HG03342 (cell line): ENCODE data around the gene STX3.
"Not testable (repeated sequence)": the region's sequence is repeated elsewhere in the genome, so short reads cannot be mapped to it uniquely, and the experiment has no call there.

Source experiments
- ATAC-seq: cut with Tn5 transposase; IDR thresholded peaks from one replicate; pipeline ENCODE4 v1.9.1; 2021; ENCODE audit warnings: mild to moderate bottlenecking, moderate library complexity; ENCODE audit not compliant: unreplicated experiment

STX3 gene

GRCh38 chr11:59833602-59834001, 78.4 kb downstream of the STX3 start:
- ATAC-seq, result no peak

GRCh38 chr11:59839615-59840014, 84.4 kb downstream of the STX3 start:
- ATAC-seq, result no peak

DNA sequence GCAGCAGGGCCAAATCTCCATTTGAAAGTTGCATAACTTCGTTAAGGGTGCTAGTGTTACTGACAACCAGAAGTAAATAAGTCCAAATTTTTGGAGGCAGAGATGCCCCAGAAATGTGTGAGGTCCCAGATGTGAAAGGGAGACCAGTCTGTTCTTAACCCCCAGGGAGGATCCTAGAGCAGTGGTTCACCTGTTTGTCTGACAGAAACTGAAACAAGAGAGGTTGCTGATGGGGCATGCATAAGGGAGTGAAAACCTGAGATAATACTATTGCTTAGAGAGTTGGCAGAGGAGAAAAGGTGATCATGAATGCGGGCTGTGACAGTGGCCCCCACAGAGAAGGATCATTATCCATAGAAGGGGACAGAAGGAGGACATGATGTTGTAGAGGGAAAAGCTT, 86.3 kb downstream of the STX3 start:
- ATAC-seq, result no peak

- no peak for ATAC-seq
Measured at GRCh38 chr11:59842316-59842715, 87.1 kb downstream of the STX3 start.

DNA sequence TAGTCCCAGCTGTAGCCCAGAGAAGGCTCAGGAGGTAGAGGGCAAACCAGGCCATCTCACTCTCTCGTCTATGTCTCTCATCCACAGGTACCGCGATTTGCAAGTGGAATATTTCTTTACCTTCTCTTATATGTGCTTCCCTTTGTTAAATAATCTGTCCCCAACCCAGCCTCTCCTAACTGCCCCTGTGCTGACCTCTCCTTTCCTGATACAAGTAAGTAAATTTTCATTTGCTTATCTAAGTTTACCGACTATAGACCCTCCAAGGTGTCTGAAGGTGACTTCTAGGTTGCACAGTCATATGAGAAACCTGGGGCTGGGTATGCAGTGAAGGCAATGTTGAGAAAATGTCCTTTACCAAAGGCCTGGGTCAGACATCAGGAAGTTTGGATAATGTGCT, 90.2 kb downstream of the STX3 start, which contains the start of gene CBLIF:
CBLIF (minus strand) TSS at position 101 of the 400 bp plus-strand sequence; CDS start at position 55, 46 bp downstream.
- ATAC-seq, result no peak

- no peak for ATAC-seq
Measured at GRCh38 chr11:59846556-59846955, 91.4 kb downstream of the STX3 start.

DNA sequence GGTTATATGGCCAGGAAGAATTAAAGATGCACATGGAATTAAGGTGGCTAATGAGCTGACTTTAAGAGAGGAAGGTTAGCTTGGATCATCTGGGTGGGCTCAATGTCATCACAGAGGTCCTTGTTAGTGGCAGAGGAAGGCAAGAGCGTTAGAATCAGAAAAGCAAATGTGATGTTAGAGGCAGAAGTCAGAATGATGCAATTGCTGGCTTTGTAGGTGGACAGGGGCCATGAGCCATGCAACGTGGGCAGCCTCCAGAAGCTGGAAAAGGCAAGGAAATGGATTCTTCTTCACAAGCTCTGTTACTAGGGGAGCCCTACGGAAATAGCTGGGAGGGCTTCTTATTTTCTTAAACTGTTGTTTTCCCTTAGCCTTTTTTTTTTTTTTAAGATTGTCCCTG, 92.5 kb downstream of the STX3 start:
- ATAC-seq, result no peak

DNA sequence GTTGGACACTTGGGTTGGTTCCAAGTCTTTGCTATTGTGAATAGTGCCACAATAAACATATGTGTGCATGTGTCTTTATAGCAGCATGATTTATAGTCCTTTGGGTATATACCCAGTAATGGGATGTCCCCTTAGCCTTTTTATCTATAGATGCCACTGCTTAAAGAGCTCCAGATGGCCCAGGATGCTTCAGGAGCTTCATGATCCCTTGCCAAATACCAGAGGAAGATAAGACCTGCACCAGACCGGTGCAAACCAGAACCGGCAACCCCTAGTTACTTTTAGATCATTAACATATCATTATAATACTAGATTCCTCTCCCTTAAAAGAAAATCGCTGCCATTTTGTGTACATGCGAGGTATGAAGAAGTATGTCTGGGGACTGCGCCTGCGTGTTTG, 93.3 kb downstream of the STX3 start:
- ATAC-seq, result not testable (repeated sequence)

DNA sequence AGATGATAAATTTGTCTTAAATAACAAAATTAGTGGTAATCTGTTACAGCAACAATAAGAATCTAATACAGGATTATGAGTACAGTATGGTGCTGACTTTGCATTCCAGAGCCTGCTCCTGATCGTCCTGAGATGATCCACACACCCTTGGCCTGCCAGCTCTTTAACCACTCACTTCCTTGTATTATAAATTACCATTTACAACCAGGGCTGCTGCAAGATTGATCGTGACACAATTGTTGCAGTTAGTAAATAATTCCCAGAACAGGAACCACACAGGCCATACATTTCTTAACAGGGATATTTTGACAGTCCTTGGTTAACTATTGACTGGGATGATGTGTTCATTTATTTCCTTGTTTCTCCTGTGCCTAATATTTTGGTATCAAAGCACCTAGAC, 94.0 kb downstream of the STX3 start:
- no peak for ATAC-seq

DNA sequence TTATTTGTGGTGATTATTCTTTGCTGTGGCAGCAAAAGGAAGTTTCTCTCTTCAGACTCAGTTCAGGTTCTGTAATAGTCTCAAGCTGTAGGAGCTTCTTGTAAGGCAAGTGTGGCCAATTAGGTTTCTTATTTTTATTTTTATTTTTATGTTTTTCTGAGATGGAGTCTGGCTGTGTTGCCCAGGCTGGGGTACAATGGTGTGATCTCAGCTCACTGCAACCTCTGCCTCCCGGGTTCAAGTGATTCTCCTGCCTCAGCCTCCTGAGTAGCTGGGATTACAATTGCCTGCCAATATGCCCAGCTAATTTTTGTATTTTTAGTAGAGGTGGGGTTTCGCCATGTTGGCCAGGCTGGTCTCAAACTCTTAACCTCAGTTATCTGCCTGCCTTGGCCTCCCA, 94.4 kb downstream of the STX3 start:
- ATAC-seq, result not testable (repeated sequence)

DNA sequence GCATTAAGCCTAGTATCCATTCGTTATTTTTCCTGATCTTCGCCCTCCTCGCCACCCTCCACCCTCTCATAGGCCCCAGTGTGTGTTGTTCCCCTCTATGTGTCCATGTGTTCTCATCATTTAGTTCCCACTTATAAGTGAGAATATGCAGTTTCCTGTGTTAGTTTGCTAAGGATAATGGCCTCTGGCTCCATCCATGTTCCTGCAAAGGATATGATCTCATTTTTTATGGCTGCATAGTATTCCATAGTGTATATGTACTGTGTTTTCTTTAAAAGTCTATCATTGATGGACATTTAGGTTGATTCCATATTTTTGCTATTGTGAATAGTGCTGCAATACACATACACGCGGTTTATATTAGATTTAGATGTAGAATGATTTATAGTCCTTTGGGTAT, 96.2 kb downstream of the STX3 start:
- not testable (repeated sequence) for ATAC-seq

DNA sequence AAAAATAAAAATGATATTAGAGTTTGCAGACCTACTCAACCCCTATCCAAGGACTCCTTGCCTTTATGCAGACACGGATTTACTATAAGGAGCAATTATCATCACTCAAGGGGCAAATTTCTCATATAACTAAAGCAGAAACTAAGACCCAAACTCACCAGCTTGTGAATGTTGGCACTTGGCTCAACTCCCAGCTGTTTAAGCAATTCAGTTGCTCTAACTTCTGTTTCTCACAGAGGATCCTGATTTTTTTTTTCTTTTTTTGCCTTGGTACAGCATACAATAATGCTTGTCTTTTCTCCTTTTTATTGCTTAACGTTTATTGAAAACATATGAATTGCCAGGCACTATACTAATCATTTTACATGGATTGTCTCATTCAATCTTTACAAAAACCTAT, 99.7 kb downstream of the STX3 start:
- ATAC-seq, result no peak
